Measurements from ENCODE around the gene MAP7.

Gene MAP7

GRCh38 chr6:136324686-136325380 is 225.4 kb downstream of the MAP7 start:
- H3K4me3 ChIP-seq (ENCODE audit: low read depth, low read length) = no peak overlapping the region
- DNase-seq (ENCODE audit: low read depth) = no peak
- TF ChIP-seq CTCF (IDR thresholded peaks at IDR 0.05; ENCODE audit: low read depth, low read length) = no peak
- TF ChIP-seq MYC (IDR thresholded peaks at IDR 0.05; ENCODE audit: low read depth, low read length) = no peak
- no peak for TF ChIP-seq MAX (IDR thresholded peaks at IDR 0.05; ENCODE audit: low read depth, low read length)
- TF ChIP-seq POLR2A (IDR thresholded peaks at IDR 0.05; ENCODE audit: extremely low read depth, insufficient read length) = no peak

- no peak overlapping the region for H3K4me3 ChIP-seq (ENCODE audit: low read depth, low read length)
- TF ChIP-seq MYC (IDR thresholded peaks at IDR 0.05; ENCODE audit: low read depth, low read length) = no peak
- TF ChIP-seq POLR2A (IDR thresholded peaks at IDR 0.05; ENCODE audit: extremely low read depth, insufficient read length) = no peak
- TF ChIP-seq MAX (IDR thresholded peaks at IDR 0.05; ENCODE audit: low read depth, low read length) = no peak
- no peak for TF ChIP-seq CTCF (IDR thresholded peaks at IDR 0.05; ENCODE audit: low read depth, low read length)
- no peak for DNase-seq (ENCODE audit: low read depth)
Observed at GRCh38 chr6:136323431-136324112, 226.7 kb downstream of the MAP7 start.

- no peak overlapping the region for H3K4me3 ChIP-seq (ENCODE audit: low read depth, low read length)
- TF ChIP-seq CTCF (IDR thresholded peaks at IDR 0.05; ENCODE audit: low read depth, low read length) (no peak), POLR2A (IDR thresholded peaks at IDR 0.05; ENCODE audit: extremely low read depth, insufficient read length) (no peak), MAX (IDR thresholded peaks at IDR 0.05; ENCODE audit: low read depth, low read length) (no peak), MYC (IDR thresholded peaks at IDR 0.05; ENCODE audit: low read depth, low read length) (no peak)
- no peak for DNase-seq (ENCODE audit: low read depth)
Observed at GRCh38 chr6:136319732-136320131, 230.5 kb downstream of the MAP7 start.

GRCh38 chr6:136318676-136319075 is 231.5 kb downstream of the MAP7 start:
- TF ChIP-seq MYC (IDR thresholded peaks at IDR 0.05; ENCODE audit: low read depth, low read length) (no peak), CTCF (IDR thresholded peaks at IDR 0.05; ENCODE audit: low read depth, low read length) (no peak), POLR2A (IDR thresholded peaks at IDR 0.05; ENCODE audit: extremely low read depth, insufficient read length) (no peak), MAX (IDR thresholded peaks at IDR 0.05; ENCODE audit: low read depth, low read length) (no peak)
- H3K4me3 ChIP-seq (ENCODE audit: low read depth, low read length) = no peak overlapping the region
- DNase-seq (ENCODE audit: low read depth) = no peak

GRCh38 chr6:136317971-136318370 is 232.3 kb downstream of the MAP7 start:
- no peak for DNase-seq (ENCODE audit: low read depth)
- no peak overlapping the region for H3K4me3 ChIP-seq (ENCODE audit: low read depth, low read length)
- TF ChIP-seq MAX (IDR thresholded peaks at IDR 0.05; ENCODE audit: low read depth, low read length) (no peak), POLR2A (IDR thresholded peaks at IDR 0.05; ENCODE audit: extremely low read depth, insufficient read length) (no peak), MYC (IDR thresholded peaks at IDR 0.05; ENCODE audit: low read depth, low read length) (no peak), CTCF (IDR thresholded peaks at IDR 0.05; ENCODE audit: low read depth, low read length) (no peak)

Data from NB4 (cell line).